ENCODE measurements around the gene SLIT1. TPM values are rescaled to one million over a fixed set of nuclear protein-coding genes. Genes with fewer than 3 reads are reported as not detected.

The SLIT1 gene
- total RNA-seq, 1 donor from 2014 or later: 10.6 TPM

GRCh38 chr10:97004591-97004990 lies 181.2 kb downstream of the SLIT1 start:
- TF ChIP-seq CTCF (conservative IDR thresholded peaks at IDR 0.05): no peak

GRCh38 chr10:97003804-97004201 lies 182.0 kb downstream of the SLIT1 start:
- Mint-ChIP-seq H3K36me3 (ENCODE audit: low read depth) (peaks cover 12% of the 10 kb centered on the region), H3K9me3 (peaks cover 6% of the 10 kb centered on the region), H3K27me3 (ENCODE audit: low read depth) (no peaks in the 10 kb centered on the region), H3K4me3 (no peak overlapping the region), H3K4me1 (no peaks in the 10 kb centered on the region), H3K27ac (ENCODE audit: unreplicated experiment) (no peak overlapping the region)
- no peak for TF ChIP-seq CTCF (conservative IDR thresholded peaks at IDR 0.05)
- DNase-seq (ENCODE audit: low read depth, low spot score): no peak

More at GRCh38 chr10:97004591-97004990, 181.2 kb downstream of the SLIT1 start:
- H3K27ac Mint-ChIP-seq (ENCODE audit: unreplicated experiment): no peak overlapping the region
- no peaks in the 10 kb centered on the region for H3K4me1 Mint-ChIP-seq
- no peaks in the 10 kb centered on the region for H3K27me3 Mint-ChIP-seq (ENCODE audit: low read depth)
- peaks cover 6% of the 10 kb centered on the region for H3K9me3 Mint-ChIP-seq
- no peak for DNase-seq (ENCODE audit: low read depth, low spot score)
- no peak overlapping the region for H3K4me3 Mint-ChIP-seq
- peaks cover 12% of the 10 kb centered on the region for H3K36me3 Mint-ChIP-seq (ENCODE audit: low read depth)

- no peaks in the 10 kb centered on the region for H3K4me1 Mint-ChIP-seq
- no peak overlapping the region for H3K4me3 Mint-ChIP-seq
- H3K27me3 Mint-ChIP-seq (ENCODE audit: low read depth): no peaks in the 10 kb centered on the region
- peaks cover 12% of the 10 kb centered on the region for H3K36me3 Mint-ChIP-seq (ENCODE audit: low read depth)
- H3K9me3 Mint-ChIP-seq: peaks cover 6% of the 10 kb centered on the region
- no peak for TF ChIP-seq CTCF (conservative IDR thresholded peaks at IDR 0.05)
- DNase-seq (ENCODE audit: low read depth, low spot score): no peak
- no peak overlapping the region for H3K27ac Mint-ChIP-seq (ENCODE audit: unreplicated experiment)
These were observed 182.5 kb downstream of the SLIT1 start for GRCh38 chr10:97003151-97003803.

- no peaks in the 10 kb centered on the region for H3K27me3 Mint-ChIP-seq (ENCODE audit: low read depth)
- TF ChIP-seq CTCF (conservative IDR thresholded peaks at IDR 0.05): no peak
- H3K4me3 Mint-ChIP-seq: no peak overlapping the region
- no peak for DNase-seq (ENCODE audit: low read depth, low spot score)
- no peak overlapping the region for H3K27ac Mint-ChIP-seq (ENCODE audit: unreplicated experiment)
- peaks cover 5% of the 10 kb centered on the region for H3K9me3 Mint-ChIP-seq
- H3K4me1 Mint-ChIP-seq: no peaks in the 10 kb centered on the region
- peaks cover 11% of the 10 kb centered on the region for H3K36me3 Mint-ChIP-seq (ENCODE audit: low read depth)
These were observed 183.1 kb downstream of the SLIT1 start for GRCh38 chr10:97002670-97003069.

- H3K9me3 Mint-ChIP-seq: no peaks in the 10 kb centered on the region
- DNase-seq (ENCODE audit: low read depth, low spot score): no peak
These were observed 184.4 kb downstream of the SLIT1 start for GRCh38 chr10:97001183-97001991.

More at GRCh38 chr10:97001183-97001991, 184.4 kb downstream of the SLIT1 start:
- no peak for TF ChIP-seq CTCF (conservative IDR thresholded peaks at IDR 0.05)
- no peaks in the 10 kb centered on the region for H3K4me1 Mint-ChIP-seq
- H3K27ac Mint-ChIP-seq (ENCODE audit: unreplicated experiment): peak overlapping the region; percentile 27
- H3K27me3 Mint-ChIP-seq (ENCODE audit: low read depth): no peaks in the 10 kb centered on the region
- no peaks in the 10 kb centered on the region for H3K36me3 Mint-ChIP-seq (ENCODE audit: low read depth)
- H3K4me3 Mint-ChIP-seq: no peak overlapping the region

Data from neural crest cell (in vitro differentiated cells).